Activated CD4-positive, alpha-beta T cell treated with anti-CD3 and anti-CD28 coated beads, Interleukin-2, Interleukin-4, amounts not matched to agents 100 ng/mL and 50 ng/mL, durations not matched to agents 16 hours and 8 hours (primary cell): ENCODE measurements around the gene MED10.
A peak's percentile ranks its signal among the peaks of the same experiment; 100 is the strongest.

Experiments used
- DNase-seq: peaks from one replicate; pipeline ENCODE4 v3.0.0-alpha.2; 2020; ENCODE audit warnings: low spot score

The MED10 gene, protein sequence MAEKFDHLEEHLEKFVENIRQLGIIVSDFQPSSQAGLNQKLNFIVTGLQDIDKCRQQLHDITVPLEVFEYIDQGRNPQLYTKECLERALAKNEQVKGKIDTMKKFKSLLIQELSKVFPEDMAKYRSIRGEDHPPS

GRCh38 chr5:6377905-6378765 is at the start of gene MED10:
MED10 (minus strand) TSS chr5:6378547; CDS start chr5:6378483, 64 bp downstream.
- peak; percentile 97 for DNase-seq

DNA sequence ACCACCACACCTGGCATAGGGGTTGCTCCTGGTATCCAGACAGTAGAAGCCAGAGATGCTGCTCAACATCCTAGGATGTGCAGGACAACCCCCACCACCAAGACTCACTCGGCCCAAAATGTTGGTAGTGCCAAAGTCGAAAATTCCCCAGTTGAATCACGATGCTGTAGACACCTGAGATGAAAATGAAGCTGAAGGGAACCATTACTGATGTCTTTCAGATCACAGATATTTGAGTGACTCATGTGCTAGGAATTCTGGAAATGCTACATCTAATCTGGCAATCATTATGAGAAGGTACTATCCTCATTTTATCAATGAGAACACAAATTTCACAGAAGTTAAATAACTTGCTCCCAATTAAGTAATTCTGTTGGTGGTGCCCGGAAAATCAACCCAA is 49.3 kb upstream of the MED10 start:
- no peak for DNase-seq

- no peak for DNase-seq
Measured at GRCh38 chr5:6424700-6425099, 46.4 kb upstream of the MED10 start.

- no peak for DNase-seq
Measured at GRCh38 chr5:6424110-6424659, 45.8 kb upstream of the MED10 start.

GRCh38 chr5:6423327-6424109 is 45.2 kb upstream of the MED10 start:
- no peak for DNase-seq

GRCh38 chr5:6419340-6419852 is 41.0 kb upstream of the MED10 start:
- DNase-seq = no peak

GRCh38 chr5:6418679-6419276 is 40.4 kb upstream of the MED10 start:
- no peak for DNase-seq

- no peak for DNase-seq
Measured at GRCh38 chr5:6417657-6418056, 39.3 kb upstream of the MED10 start.

GRCh38 chr5:6412811-6413210 is 34.5 kb upstream of the MED10 start:
- DNase-seq = no peak

- DNase-seq = no peak
Measured at GRCh38 chr5:6411141-6411540, 32.8 kb upstream of the MED10 start.

DNA sequence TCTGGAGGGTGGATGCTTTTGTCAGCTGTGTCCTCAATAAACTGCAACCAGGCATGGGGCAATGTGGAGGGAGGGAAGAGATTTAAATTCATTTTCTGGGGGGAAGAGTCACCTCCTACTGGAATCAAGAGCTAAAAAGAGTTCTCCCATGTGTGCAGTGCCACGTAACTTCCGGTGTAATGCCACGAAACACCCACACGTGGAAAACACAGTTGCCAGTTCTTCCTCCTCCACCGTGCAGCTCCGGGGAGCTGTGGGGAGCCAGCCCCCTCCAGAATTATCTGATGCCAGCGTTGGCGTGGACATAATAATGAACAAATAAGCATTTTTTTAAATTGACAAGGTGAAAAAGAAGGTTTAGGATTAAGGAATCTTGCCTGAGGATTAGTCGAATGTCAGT is 32.1 kb upstream of the MED10 start:
- DNase-seq = no peak

GRCh38 chr5:6408627-6409446 is 30.5 kb upstream of the MED10 start:
- no peak for DNase-seq

DNA sequence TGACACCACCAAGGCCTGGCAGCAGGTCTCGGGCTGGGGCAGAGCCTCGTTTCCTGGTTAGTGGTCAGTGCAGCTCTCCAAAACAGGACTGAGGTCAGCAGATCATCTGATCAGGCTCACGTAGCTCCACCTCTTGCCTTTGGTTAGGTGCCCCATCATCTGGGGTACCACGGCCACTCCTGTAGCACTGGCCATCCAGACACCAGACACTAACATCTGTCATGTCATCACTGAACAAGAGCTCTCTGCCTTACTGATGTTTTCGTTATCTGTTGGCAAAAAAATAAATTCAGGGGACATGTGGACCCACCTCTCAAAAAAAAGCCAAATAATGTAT is 29.9 kb upstream of the MED10 start:
- no peak for DNase-seq

- no peak for DNase-seq
Measured at GRCh38 chr5:6407558-6408259, 29.4 kb upstream of the MED10 start.

- no peak for DNase-seq
Measured at GRCh38 chr5:6405591-6405990, 27.2 kb upstream of the MED10 start.

DNA sequence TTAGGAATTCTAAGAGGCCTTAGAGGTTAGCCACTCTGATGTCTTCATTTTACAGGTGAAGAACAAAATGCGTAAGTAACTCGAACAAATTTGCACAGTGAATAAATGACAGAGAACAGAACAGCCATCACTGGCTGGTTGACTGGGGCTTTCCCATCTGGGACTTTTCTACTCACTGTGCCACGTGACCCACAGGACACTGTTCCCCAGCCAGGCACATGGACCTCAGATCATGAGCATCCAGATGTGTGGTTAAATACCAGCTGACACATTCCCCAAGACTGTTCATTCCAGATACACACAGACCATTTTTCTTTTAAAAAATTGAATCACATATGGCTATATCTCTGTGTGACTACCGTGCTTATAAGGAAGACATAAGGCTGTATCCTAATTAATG is 25.8 kb upstream of the MED10 start:
- no peak for DNase-seq

- DNase-seq = no peak
Measured at GRCh38 chr5:6403416-6403815, 25.1 kb upstream of the MED10 start.

DNA sequence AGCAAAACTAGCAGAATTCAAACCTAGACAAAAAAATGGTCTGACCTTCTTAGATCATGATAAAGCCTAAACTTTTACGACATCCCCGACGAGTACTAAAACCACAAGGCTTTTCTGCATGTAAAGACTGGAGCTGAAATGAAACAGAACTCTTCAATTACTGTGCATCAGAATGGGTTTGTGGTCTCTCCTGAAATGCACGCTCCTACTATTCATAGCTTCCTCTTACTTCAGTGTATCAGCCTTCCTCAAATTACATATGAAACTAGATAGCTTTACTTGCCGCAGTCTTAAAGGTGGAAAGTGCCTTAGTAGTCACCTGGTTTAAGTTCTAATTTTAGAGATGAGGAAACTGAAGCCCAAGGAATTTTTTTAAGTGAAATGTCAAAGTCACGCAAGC is 24.6 kb upstream of the MED10 start:
- DNase-seq = no peak

GRCh38 chr5:6401410-6401809 is 23.1 kb upstream of the MED10 start:
- DNase-seq = no peak
